Stimulated activated CD8-positive, alpha-beta memory T cell treated with anti-CD3 and anti-CD28 coated beads, Interleukin-15, amount 100 ng/mL, for 1 hour (primary cell): ENCODE data around the gene TRPM6.
A peak's percentile ranks its signal among the peaks of the same experiment; 100 is the strongest.
"Not testable (repeated sequence)": the region's sequence is repeated elsewhere in the genome, so short reads cannot be mapped to it uniquely, and the experiment has no call there.

Experiments
- DNase-seq: peaks from one replicate; pipeline ENCODE4 v3.0.0-alpha.2; 2020; ENCODE audit warnings: low read depth

Gene TRPM6

GRCh38 chr9:74859786-74860185 is 27.9 kb downstream of the TRPM6 start:
- no peak for DNase-seq

GRCh38 chr9:74858751-74859414 is 28.8 kb downstream of the TRPM6 start:
- DNase-seq = no peak

- no peak for DNase-seq
These were observed 30.7 kb downstream of the TRPM6 start for GRCh38 chr9:74856989-74857388.

GRCh38 chr9:74855072-74855471 is 32.6 kb downstream of the TRPM6 start:
- DNase-seq = no peak

- DNase-seq = not testable (repeated sequence)
These were observed 34.7 kb downstream of the TRPM6 start for GRCh38 chr9:74853024-74853423.

GRCh38 chr9:74848153-74848525 is 39.6 kb downstream of the TRPM6 start:
- DNase-seq = no peak

- DNase-seq = no peak
These were observed 40.1 kb downstream of the TRPM6 start for GRCh38 chr9:74847478-74848152.

GRCh38 chr9:74846766-74847165 is 41.0 kb downstream of the TRPM6 start:
- DNase-seq = no peak

GRCh38 chr9:74838351-74838750 is 49.4 kb downstream of the TRPM6 start:
- DNase-seq = no peak

- DNase-seq = no peak
These were observed 63.1 kb downstream of the TRPM6 start for GRCh38 chr9:74824654-74825053.

- no peak for DNase-seq
These were observed 66.1 kb downstream of the TRPM6 start for GRCh38 chr9:74821636-74822035.

- DNase-seq = no peak
These were observed 69.9 kb downstream of the TRPM6 start for GRCh38 chr9:74817816-74818215.

GRCh38 chr9:74817281-74817810 is 70.4 kb downstream of the TRPM6 start:
- DNase-seq = no peak

GRCh38 chr9:74810200-74810599 is 77.5 kb downstream of the TRPM6 start:
- no peak for DNase-seq

GRCh38 chr9:74804018-74804385 is 83.7 kb downstream of the TRPM6 start:
- no peak for DNase-seq

- DNase-seq = no peak
These were observed 84.2 kb downstream of the TRPM6 start for GRCh38 chr9:74803376-74804017.

GRCh38 chr9:74800226-74800625 is 87.5 kb downstream of the TRPM6 start:
- DNase-seq = no peak

GRCh38 chr9:74795803-74796202 is 91.9 kb downstream of the TRPM6 start:
- DNase-seq = no peak

- DNase-seq = no peak
These were observed 92.6 kb downstream of the TRPM6 start for GRCh38 chr9:74795081-74795480.

- DNase-seq = no peak
These were observed 103.2 kb downstream of the TRPM6 start for GRCh38 chr9:74784506-74784905.

GRCh38 chr9:74783408-74783807 is 104.3 kb downstream of the TRPM6 start:
- no peak for DNase-seq

GRCh38 chr9:74777136-74777879 is 110.4 kb downstream of the TRPM6 start:
- peak; percentile 56 for DNase-seq

- DNase-seq = no peak
These were observed 112.3 kb downstream of the TRPM6 start for GRCh38 chr9:74775396-74775795.
